GM18511 (cell line): ENCODE results near the gene SEC61A1.

Experiments
- ATAC-seq: cut with Tn5 transposase; IDR thresholded peaks from one replicate; pipeline ENCODE4 v1.9.1; 2021; ENCODE audit warnings: mild to moderate bottlenecking, moderate library complexity; ENCODE audit not compliant: unreplicated experiment

The SEC61A1 gene

GRCh38 chr3:128056258-128056657, 4.0 kb downstream of the SEC61A1 start:
- ATAC-seq = no peak

GRCh38 chr3:128060473-128061381, 8.5 kb downstream of the SEC61A1 start:
- ATAC-seq = no peak

GRCh38 chr3:128062033-128062745, 10.0 kb downstream of the SEC61A1 start:
- no peak for ATAC-seq

GRCh38 chr3:128063865-128064264, 11.6 kb downstream of the SEC61A1 start:
- ATAC-seq = no peak

- ATAC-seq = no peak
Observed at GRCh38 chr3:128064962-128065361, 12.7 kb downstream of the SEC61A1 start.

- ATAC-seq = no peak
Observed at GRCh38 chr3:128066114-128066513, 13.9 kb downstream of the SEC61A1 start.

- no peak for ATAC-seq
Observed at GRCh38 chr3:128066676-128067075, 14.4 kb downstream of the SEC61A1 start.

GRCh38 chr3:128067489-128067888, 15.3 kb downstream of the SEC61A1 start:
- ATAC-seq = no peak

- ATAC-seq = no peak
Observed at GRCh38 chr3:128068156-128068620, 16.0 kb downstream of the SEC61A1 start.

GRCh38 chr3:128069271-128069670, 17.0 kb downstream of the SEC61A1 start:
- ATAC-seq = no peak

- ATAC-seq = no peak
Observed at GRCh38 chr3:128070898-128071591, 18.8 kb downstream of the SEC61A1 start.

- no peak for ATAC-seq
Observed at GRCh38 chr3:128071771-128072453, 19.7 kb downstream of the SEC61A1 start.

GRCh38 chr3:128072454-128073184, 20.4 kb downstream of the SEC61A1 start:
- no peak for ATAC-seq

- ATAC-seq = no peak
Observed at GRCh38 chr3:128073185-128073725, 21.0 kb downstream of the SEC61A1 start.

GRCh38 chr3:128073807-128074206, 21.6 kb downstream of the SEC61A1 start:
- ATAC-seq = no peak

GRCh38 chr3:128074851-128075521, 22.7 kb downstream of the SEC61A1 start:
- ATAC-seq = no peak

- peak; percentile 57 for ATAC-seq
Observed at GRCh38 chr3:128075522-128076482, 23.6 kb downstream of the SEC61A1 start.
